ENCODE data around the gene NEGR1.

Gene NEGR1

GRCh38 chr1:71592646-71593274, 689.6 kb downstream of the NEGR1 start:
- DNase-seq (ENCODE audit: insufficient read length, low spot score) (no peak), FAIRE-seq (no peak)

- FAIRE-seq (no peak), DNase-seq (ENCODE audit: insufficient read length, low spot score) (no peak)
Observed at GRCh38 chr1:71589005-71589404, 693.3 kb downstream of the NEGR1 start.

DNA sequence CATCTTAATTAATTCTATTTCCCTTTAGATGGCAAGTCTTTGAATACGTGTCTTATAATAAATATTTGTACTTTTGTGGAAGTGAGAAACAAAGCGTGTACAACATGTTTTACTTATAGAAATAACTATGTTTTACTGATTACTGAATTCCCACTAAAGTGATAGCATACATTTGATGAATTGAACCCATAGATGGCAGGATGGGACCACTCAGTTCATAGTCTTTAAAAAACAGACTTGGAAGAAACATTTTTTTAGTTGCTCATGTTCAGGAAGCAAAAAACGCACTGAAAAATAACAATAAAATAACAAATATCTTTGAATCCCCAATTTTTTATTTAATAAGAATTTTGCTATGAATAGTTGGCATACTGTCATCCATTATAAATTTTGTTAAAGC, 694.4 kb downstream of the NEGR1 start:
- DNase-seq (ENCODE audit: insufficient read length, low spot score) (no peak), FAIRE-seq (no peak)

DNA sequence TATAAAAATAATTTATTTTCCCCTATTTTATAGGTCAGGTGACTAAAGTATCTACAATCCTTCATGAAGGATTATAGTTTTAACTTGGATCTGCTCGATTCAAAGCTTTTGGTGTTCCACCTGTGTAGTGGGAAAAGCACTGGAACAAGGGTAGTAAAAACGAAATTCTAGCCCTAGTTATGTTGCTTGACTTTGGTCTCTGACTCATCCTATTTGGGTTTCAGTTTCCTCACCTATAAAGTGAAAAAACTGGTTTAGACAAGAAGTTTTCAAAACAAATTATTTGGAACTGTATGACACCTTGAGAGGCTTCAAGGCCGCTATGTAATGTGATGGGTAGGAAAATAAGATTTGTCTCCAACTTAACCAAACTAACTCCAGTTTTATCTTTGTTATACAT, 696.3 kb downstream of the NEGR1 start:
- no peak for FAIRE-seq
- no peak for DNase-seq (ENCODE audit: insufficient read length, low spot score)

- FAIRE-seq: no peak
- DNase-seq (ENCODE audit: insufficient read length, low spot score): no peak
Observed at GRCh38 chr1:71583756-71584155, 698.6 kb downstream of the NEGR1 start.

GRCh38 chr1:71582673-71583072, 699.7 kb downstream of the NEGR1 start:
- no peak for FAIRE-seq

DNA sequence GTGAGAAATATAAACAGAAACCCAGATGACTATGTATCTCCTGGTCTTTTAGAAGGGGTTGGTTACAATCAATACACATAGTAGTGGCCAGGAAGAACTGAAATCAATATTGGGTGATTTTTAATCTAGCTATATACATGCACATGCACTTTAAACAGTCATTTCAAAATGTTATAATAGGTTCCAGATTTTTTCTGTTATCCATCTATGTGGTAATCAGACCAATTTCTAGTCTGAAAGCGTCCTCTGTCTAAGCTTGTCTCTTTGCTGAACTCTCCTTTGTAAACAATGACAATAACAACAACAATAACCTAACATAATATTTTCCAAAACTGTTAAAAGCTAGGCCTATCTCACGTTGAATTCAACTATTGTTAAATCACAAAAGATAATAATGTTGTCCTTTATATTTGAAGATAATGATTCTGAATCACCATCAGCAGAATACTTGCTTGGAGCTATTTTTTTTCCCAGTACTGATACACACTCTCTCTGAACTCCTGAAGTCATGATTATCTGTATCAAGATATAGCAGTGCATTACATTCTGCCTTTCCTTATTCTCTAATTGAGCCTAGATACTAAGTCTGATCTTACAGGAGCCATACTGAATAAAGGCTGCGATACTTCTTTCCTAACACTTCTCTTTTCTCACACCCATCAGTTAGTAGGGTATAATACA, 704.7 kb downstream of the NEGR1 start:
- DNase-seq (ENCODE audit: insufficient read length, low spot score) (no peak), FAIRE-seq (no peak)

More at GRCh38 chr1:71582673-71583072, 699.7 kb downstream of the NEGR1 start:
- no peak for DNase-seq (ENCODE audit: insufficient read length, low spot score)

GRCh38 chr1:71572038-71572437, 710.3 kb downstream of the NEGR1 start:
- DNase-seq (ENCODE audit: insufficient read length, low spot score): no peak
- no peak for FAIRE-seq

DNA sequence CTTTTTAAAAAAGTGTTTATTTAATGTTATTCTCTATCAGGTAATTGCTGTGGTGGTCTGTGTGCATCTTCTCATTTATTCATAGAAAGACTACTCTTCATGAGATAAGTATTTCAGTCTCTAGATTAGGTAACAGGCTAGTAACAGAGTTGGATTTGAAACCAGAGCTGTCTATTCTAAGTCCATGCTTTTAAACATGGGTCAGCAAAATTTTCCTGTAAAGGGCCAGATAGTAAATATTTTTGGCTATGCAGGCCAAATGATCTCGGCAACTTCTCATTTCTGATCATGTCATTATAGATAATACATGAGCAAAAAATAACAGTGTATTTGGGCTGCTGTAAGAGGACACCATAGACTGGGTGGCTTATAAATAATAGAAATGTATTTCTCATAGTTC, 715.9 kb downstream of the NEGR1 start:
- DNase-seq (ENCODE audit: insufficient read length, low spot score): no peak
- FAIRE-seq: no peak

- no peak for DNase-seq (ENCODE audit: insufficient read length, low spot score)
- FAIRE-seq: no peak
Observed at GRCh38 chr1:71565831-71566230, 716.5 kb downstream of the NEGR1 start.

DNA sequence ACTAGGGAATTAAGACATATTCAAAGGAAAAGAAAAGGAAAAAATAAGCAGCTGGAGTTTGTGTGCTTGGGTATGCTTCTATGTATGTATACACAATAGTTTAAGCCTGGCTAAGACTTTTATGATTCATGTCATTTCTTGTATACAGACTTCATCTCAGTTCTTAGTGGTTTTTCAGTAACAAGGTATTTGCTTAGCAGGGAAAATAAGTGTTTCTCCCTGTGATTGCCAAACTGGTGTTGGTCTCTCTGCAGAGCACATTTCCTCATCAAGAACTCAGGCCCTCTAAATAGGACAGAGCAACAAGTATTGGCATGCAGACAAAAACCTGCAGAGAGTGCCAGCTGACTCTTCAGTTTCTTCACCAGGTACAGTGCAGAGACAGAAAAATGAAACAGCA, 717.1 kb downstream of the NEGR1 start:
- DNase-seq (ENCODE audit: insufficient read length, low spot score): no peak
- FAIRE-seq: no peak

DNA sequence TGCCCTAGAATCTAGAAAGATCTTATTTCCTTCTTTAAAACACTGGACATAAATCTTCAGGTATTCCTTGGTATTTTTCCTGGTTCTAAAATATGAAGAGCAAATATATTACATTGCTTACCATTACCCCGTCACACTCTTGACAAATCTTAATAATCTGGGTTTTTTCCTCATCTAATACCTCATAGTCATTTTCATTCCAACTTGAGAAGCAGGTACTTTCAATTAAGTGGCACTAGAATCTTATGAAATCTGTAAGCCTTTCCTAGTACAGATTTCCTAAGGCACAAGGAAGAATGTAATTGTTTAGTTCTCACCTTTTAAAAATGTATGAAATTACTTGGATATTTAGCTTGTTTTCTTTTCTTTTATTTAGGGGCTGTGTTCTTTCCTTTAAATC, 720.0 kb downstream of the NEGR1 start:
- DNase-seq (ENCODE audit: insufficient read length, low spot score) (no peak), FAIRE-seq (no peak)

GRCh38 chr1:71561729-71562128, 720.6 kb downstream of the NEGR1 start:
- FAIRE-seq (no peak), DNase-seq (ENCODE audit: insufficient read length, low spot score) (no peak)

DNA sequence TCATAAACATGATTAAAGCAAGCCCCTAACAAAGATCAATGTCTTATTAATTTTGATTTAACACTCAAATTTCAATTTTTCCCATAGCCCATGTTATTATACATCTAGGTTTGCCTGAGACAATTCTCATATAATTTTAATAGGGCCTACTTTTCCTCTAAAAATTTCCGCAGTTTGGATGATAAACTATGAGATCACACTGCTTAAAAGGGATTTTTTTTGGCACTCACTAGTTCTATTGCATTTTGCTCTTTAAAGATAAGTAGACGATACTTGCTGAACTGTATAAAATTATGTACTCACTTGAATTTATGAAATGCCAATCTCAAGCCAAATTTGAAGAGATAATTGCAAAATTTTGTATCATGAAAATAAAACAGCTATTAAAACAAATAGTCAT, 721.1 kb downstream of the NEGR1 start:
- DNase-seq (ENCODE audit: insufficient read length, low spot score): no peak
- FAIRE-seq: no peak

GRCh38 chr1:71559880-71560279, 722.5 kb downstream of the NEGR1 start:
- FAIRE-seq (no peak), DNase-seq (ENCODE audit: insufficient read length, low spot score) (no peak)

DNA sequence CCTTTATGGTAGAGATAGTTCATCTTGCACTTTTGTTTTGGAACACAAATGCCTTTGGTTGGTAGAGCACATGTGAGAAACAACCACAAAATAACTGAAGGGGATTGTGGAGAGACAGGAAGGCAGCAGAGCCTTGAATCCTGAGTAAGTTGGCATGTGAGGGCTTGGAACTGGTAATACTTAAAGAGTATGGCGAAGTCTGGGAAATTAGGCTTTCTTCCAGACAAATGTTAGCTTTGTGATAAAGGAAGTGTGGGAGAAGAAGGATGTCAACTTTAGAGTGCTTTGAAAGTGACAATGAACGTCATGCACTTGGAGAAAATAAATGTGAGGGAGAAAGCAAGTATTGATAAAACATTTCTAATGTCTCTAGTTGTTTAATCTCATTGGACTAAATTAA, 725.2 kb downstream of the NEGR1 start:
- FAIRE-seq (no peak), DNase-seq (ENCODE audit: insufficient read length, low spot score) (no peak)

DNA sequence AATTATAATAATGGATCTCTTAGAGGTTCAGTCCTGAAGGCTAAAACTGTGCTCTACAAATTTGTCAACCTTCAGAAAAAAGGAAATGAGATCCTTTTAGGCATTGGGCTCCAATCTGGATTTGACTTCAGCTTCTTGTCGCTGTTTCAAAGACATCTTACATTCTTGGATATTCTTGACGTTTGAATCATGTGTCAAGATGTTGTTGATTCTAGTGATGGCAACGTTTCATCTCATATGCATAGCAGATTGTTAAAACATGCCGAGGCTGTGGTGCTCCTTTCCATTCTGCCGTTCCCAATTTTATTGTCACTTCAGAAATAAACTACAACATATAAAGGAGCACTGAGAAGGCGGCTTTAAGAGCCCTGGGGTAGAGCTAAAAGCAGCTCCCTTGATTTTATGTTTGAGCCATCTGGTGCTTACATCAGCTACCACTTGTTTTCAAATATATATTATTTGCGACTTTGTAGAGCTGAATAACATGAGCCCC, 733.9 kb downstream of the NEGR1 start:
- FAIRE-seq (no peak), DNase-seq (ENCODE audit: insufficient read length, low spot score) (no peak)

- DNase-seq (ENCODE audit: insufficient read length, low spot score) (no peak), FAIRE-seq (no peak)
Observed at GRCh38 chr1:71542155-71542554, 740.2 kb downstream of the NEGR1 start.

- FAIRE-seq: no peak
- no peak for DNase-seq (ENCODE audit: insufficient read length, low spot score)
Observed at GRCh38 chr1:71533950-71534349, 748.4 kb downstream of the NEGR1 start.

- no peak for FAIRE-seq
Observed at GRCh38 chr1:71532343-71532742, 750.0 kb downstream of the NEGR1 start.

DNA sequence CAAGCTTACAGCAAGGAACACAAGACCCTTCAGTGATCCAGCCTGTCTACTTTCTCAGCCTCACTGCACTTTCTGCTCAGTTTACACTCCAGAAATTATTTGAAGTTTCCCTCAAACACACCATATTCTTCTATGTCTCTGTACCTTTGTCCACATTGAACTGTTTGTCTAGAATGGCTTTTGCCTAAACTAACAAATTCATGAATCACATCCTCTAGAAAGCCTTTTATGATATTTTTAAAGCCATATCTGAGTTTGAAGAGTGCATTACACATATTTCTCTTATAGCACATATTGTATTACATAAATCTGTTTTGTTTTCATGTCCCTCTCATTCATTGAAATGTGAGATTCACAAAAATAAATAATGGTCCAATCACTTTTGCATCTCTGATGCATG, 755.5 kb downstream of the NEGR1 start:
- DNase-seq (ENCODE audit: insufficient read length, low spot score) (no peak), FAIRE-seq (no peak)

More at GRCh38 chr1:71532343-71532742, 750.0 kb downstream of the NEGR1 start:
- DNase-seq (ENCODE audit: insufficient read length, low spot score): no peak

- no peak for FAIRE-seq
Observed at GRCh38 chr1:71522721-71523120, 759.6 kb downstream of the NEGR1 start.

More at GRCh38 chr1:71522721-71523120, 759.6 kb downstream of the NEGR1 start:
- no peak for DNase-seq (ENCODE audit: insufficient read length, low spot score)
